HepG2 (cell line): Measurements from ENCODE around the gene CAPRIN2. TPM values are rescaled to one million over a fixed set of nuclear protein-coding genes. Genes with fewer than 3 reads are reported as not detected.

Source experiments
- FOXJ3 ChIP-seq: sonication (generic); formaldehyde crosslinking; IDR thresholded peaks from 2 replicates; pipeline ENCODE4 v1.4.0; 2020; ENCODE audit warnings: missing genetic modification reagents, mild to moderate bottlenecking, borderline replicate concordance
- GTF3A ChIP-seq: sonication (generic); formaldehyde crosslinking; conservative IDR thresholded peaks from 2 replicates; pipeline ENCODE4 v1.4.0; 2020; ENCODE audit warnings: mild to moderate bottlenecking, missing genetic modification reagents
- HNF4G ChIP-seq, 2 experiments: sonication (generic) in 1 of 2; formaldehyde crosslinking in 1 of 2; IDR thresholded peaks; 2 replicates each; pipeline versions ENCODE4 v1.4.0 to v1.6.1; 2011 to 2020; ENCODE audit warnings: borderline replicate concordance in 2 of 2, low read depth in 2 of 2, mild to moderate bottlenecking in 2 of 2, low read length in 1 of 2, missing genetic modification reagents in 1 of 2, moderate library complexity in 1 of 2
- KLF9 ChIP-seq: IDR thresholded peaks from 2 replicates; pipeline ENCODE4 v1.6.1; 2016; ENCODE audit warnings: low read depth
- KMT2A ChIP-seq: sonication (generic); formaldehyde crosslinking; IDR thresholded peaks from 2 replicates; pipeline ENCODE4 v1.4.0; 2020; ENCODE audit warnings: missing genetic modification reagents
- MLXIP ChIP-seq: sonication (generic); formaldehyde crosslinking; IDR thresholded peaks from 2 replicates; pipeline ENCODE4 v1.9.0; 2021; ENCODE audit warnings: missing genetic modification reagents, borderline replicate concordance
- NFRKB ChIP-seq: fragments of 450-650 bp; IDR thresholded peaks from 2 replicates; pipeline ENCODE4 v1.6.1; 2017
- NKX3-1 ChIP-seq: sonication (generic); formaldehyde crosslinking; IDR thresholded peaks from 2 replicates; pipeline ENCODE4 v1.5.0; 2020; ENCODE audit warnings: missing genetic modification reagents
- NR2F2 ChIP-seq: IDR thresholded peaks from 2 replicates; pipeline ENCODE4 v1.6.1; 2012; ENCODE audit warnings: low read depth, inconsistent platforms, borderline replicate concordance
- PCBP1 ChIP-seq: fragments of 200-400 bp; formaldehyde crosslinking; IDR thresholded peaks from 2 replicates; pipeline ENCODE4 v1.6.1; 2017; ENCODE audit warnings: mild to moderate bottlenecking, low read depth, low read length, borderline replicate concordance
- POLR2AphosphoS2 ChIP-seq: IDR thresholded peaks from 2 replicates; pipeline ENCODE4 v1.6.1; 2011; ENCODE audit warnings: low read depth, low read length, improper control_type of control experiment
- PRPF4 ChIP-seq: fragments of 200-400 bp; formaldehyde crosslinking; IDR thresholded peaks from 2 replicates; pipeline ENCODE4 v1.6.1; 2016; ENCODE audit warnings: low read length, low read depth; ENCODE audit not compliant: poor library complexity, severe bottlenecking
- RORA ChIP-seq: sonication (generic); formaldehyde crosslinking; IDR thresholded peaks from 2 replicates; pipeline ENCODE4 v1.5.0; 2020; ENCODE audit warnings: mild to moderate bottlenecking, missing genetic modification reagents, moderate library complexity
- SAFB2 ChIP-seq: sonication (generic); formaldehyde crosslinking; IDR thresholded peaks from 2 replicates; pipeline ENCODE4 v1.5.1; 2020; ENCODE audit warnings: missing genetic modification reagents, low read depth, mild to moderate bottlenecking, borderline replicate concordance
- YEATS4 ChIP-seq: sonication (generic); formaldehyde crosslinking; IDR thresholded peaks from 2 replicates; pipeline ENCODE4 v1.4.0; 2020; ENCODE audit warnings: missing genetic modification reagents, borderline replicate concordance
- ZC3H4 ChIP-seq: sonication (generic); formaldehyde crosslinking; IDR thresholded peaks from 2 replicates; pipeline ENCODE4 v1.4.0; 2020; ENCODE audit warnings: missing genetic modification reagents, borderline replicate concordance
- ZFP36 ChIP-seq: fragments of 150-350 bp; IDR thresholded peaks from 2 replicates; pipeline ENCODE4 v1.6.1; 2018; ENCODE audit warnings: borderline replicate concordance, low read length, low read depth; ENCODE audit not compliant: partially characterized antibody
- ZKSCAN5 ChIP-seq: sonication (generic); formaldehyde crosslinking; IDR thresholded peaks from 2 replicates; pipeline ENCODE4 v1.5.1; 2020; ENCODE audit warnings: mild to moderate bottlenecking, missing genetic modification reagents
- ZNF160 ChIP-seq: sonication (generic); formaldehyde crosslinking; IDR thresholded peaks from 2 replicates; pipeline ENCODE4 v1.8.0; 2022; ENCODE audit warnings: mild to moderate bottlenecking, inconsistent platforms, missing genetic modification reagents
- ZNF30 ChIP-seq: sonication (generic); formaldehyde crosslinking; IDR thresholded peaks from 2 replicates; pipeline ENCODE4 v1.5.0; 2020; ENCODE audit warnings: mild to moderate bottlenecking, missing genetic modification reagents
- ZNF337 ChIP-seq: sonication (generic); formaldehyde crosslinking; IDR thresholded peaks from 2 replicates; pipeline ENCODE4 v1.5.1; 2020; ENCODE audit warnings: missing genetic modification reagents, low read depth, mild to moderate bottlenecking, borderline replicate concordance
- ZNF460 ChIP-seq: sonication (generic); formaldehyde crosslinking; IDR thresholded peaks from 2 replicates; pipeline ENCODE4 v1.5.1; 2020; ENCODE audit warnings: missing genetic modification reagents, mild to moderate bottlenecking, borderline replicate concordance
- ZNF713 ChIP-seq: sonication (generic); formaldehyde crosslinking; IDR thresholded peaks from 2 replicates; pipeline ENCODE4 v1.4.0; 2020; ENCODE audit warnings: mild to moderate bottlenecking, missing genetic modification reagents
- ZNF772 ChIP-seq: sonication (generic); formaldehyde crosslinking; IDR thresholded peaks from 2 replicates; pipeline ENCODE4 v1.5.0; 2020; ENCODE audit warnings: mild to moderate bottlenecking, missing genetic modification reagents
- ZSCAN12 ChIP-seq: sonication (generic); formaldehyde crosslinking; IDR thresholded peaks from 2 replicates; pipeline ENCODE4 v1.9.0; 2021; ENCODE audit warnings: mild to moderate bottlenecking, missing genetic modification reagents
- polyA plus RNA-seq, 8 experiments: library from polyadenylated mRNA; depleted of rRNA in 3 of 8; stranded (reverse) in 7 of 8; unstranded in 1 of 8; fragments of >200 nt; fragmentation: Illumina TruSeq in 4 of 8; extraction: Trizol in 4 of 8; gene quantifications; 2 replicates each; pipeline versions ENCODE4 v1.2.1 to v1.2.3, GENCODE V29; 2011 to 2016; ENCODE audit warnings: low read depth in 4 of 8, missing spikeins in 1 of 8, mixed read lengths in 1 of 8; ENCODE audit not compliant: insufficient read depth in 1 of 8
- total RNA-seq, 5 experiments: library from RNA; depleted of rRNA; stranded (reverse); fragments of >200 nt; fragmentation: Illumina TruSeq; extraction: Trizol; gene quantifications; 2 replicates each; pipeline ENCODE4 v1.2.3, GENCODE V29; 2016; ENCODE audit warnings: low read depth in 1 of 5
- TF ChIP-seq, protein P1 (sequence below): IDR thresholded peaks from 2 replicates; pipeline ENCODE4 v1.6.1; 2016; ENCODE audit warnings: missing genetic modification reagents, missing compliant biosample characterization

Gene CAPRIN2
- total and polyA plus RNA-seq, 2 of the 13 experiments (the other 11 are each of a cell fraction or from before 2014, with no cell fraction given) = 21.7 to 30.6 TPM

DNA sequence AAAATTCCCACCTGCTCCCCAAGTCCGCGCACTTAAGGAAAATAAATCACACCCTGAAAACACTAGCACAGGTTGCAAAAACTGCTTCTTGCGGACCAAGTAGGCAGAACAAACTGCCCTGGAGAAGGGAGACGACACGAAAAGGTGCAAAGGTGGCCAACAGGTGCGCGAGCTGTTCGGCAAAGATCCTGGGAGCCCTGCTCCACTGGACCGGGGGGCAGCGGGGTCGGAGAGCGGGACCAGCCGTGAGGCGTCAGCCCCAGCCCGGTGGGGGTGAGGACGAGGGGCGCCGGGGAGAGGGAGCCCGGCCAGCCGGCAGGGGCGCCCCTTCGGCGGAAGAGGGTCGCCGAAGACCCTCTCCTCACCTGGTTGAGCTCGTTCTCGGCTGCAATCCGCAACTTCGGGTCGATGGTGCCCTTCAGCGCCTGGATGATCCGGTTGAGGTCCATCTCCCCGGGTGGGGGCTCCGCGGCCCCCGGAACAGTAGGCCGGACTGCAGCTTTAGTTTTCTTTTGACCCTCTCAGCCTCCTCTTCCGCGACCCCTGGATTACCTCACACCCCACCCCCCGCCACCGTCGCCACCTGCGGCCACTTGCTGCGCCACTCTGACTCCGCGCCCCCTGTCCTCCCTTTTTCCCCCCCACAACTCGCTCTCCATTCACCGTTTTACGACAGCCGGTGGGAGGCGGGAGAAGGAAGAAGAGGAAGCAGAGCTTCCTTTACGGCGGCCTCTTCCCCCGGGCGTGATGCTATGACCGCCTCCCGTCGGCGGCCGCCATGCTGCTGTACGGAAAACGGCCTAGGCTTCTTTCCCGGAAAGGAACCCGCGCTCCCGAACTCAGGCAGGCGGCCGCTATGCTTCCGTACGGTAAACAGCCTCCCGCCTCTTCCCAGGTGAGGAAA, 59.3 kb downstream of the CAPRIN2 start, which contains the start of gene IPO8 (continued):
- peak; percentile 60; the same call in 1 of the 2 replicates for TF ChIP-seq YEATS4 (CRISPR knock-in tag)
- TF ChIP-seq NKX3-1 (CRISPR knock-in tag) = 0 out of 2 replicates have a peak, but pooled peaks have one; percentile 58
- TF ChIP-seq ZFP36 = no peak
- no peak for TF ChIP-seq SAFB2 (CRISPR knock-in tag)
- peak; percentile 57; the same call in 1 of the 2 replicates for TF ChIP-seq ZNF772
- TF ChIP-seq ZSCAN12 (CRISPR knock-in tag) = peak; percentile 39; the same call in 1 of the 2 replicates
- peak; percentile 42 for TF ChIP-seq NFRKB
- no peak for TF ChIP-seq ZC3H4 (CRISPR knock-in tag)
- TF ChIP-seq MLXIP = peak; percentile 35; the same call in 1 of the 2 replicates
- TF ChIP-seq RORA (CRISPR knock-in tag) = no peak
- TF ChIP-seq PCBP1 = no peak
- no peak for TF ChIP-seq NR2F2
- TF ChIP-seq KMT2A (CRISPR knock-in tag) = peak; percentile 88
- peak; percentile 17 for TF ChIP-seq HNF4G (IDR thresholded peaks at IDR 0.05; ENCODE audit: borderline replicate concordance, low read depth, low read length)
- TF ChIP-seq HNF4G (CRISPR knock-in tag; IDR thresholded peaks at IDR 0.05; ENCODE audit: borderline replicate concordance, low read depth) = 0 out of 2 replicates have a peak, but pooled peaks have one; percentile 27
- no peak for TF ChIP-seq KLF9 (CRISPR knock-in tag)
- TF ChIP-seq GTF3A (CRISPR knock-in tag) = no peak
- TF ChIP-seq POLR2AphosphoS2 = no peak
- TF ChIP-seq ZNF337 (CRISPR knock-in tag) = no peak
- no peak for TF ChIP-seq ZNF30 (CRISPR knock-in tag)
- no peak for TF ChIP-seq ZNF713 (CRISPR knock-in tag)
- peak; percentile 58; the same call in 1 of the 2 replicates for TF ChIP-seq FOXJ3
- no peak for TF ChIP-seq ZKSCAN5 (CRISPR knock-in tag)
- TF ChIP-seq ZNF460 = no peak; the same call in 1 of the 2 replicates
- no peak for TF ChIP-seq PRPF4
- TF ChIP-seq, protein P1, sequence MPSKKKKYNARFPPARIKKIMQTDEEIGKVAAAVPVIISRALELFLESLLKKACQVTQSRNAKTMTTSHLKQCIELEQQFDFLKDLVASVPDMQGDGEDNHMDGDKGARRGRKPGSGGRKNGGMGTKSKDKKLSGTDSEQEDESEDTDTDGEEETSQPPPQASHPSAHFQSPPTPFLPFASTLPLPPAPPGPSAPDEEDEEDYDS = 0 out of 2 replicates have a peak, but pooled peaks have one; percentile 22
- TF ChIP-seq ZNF160 (CRISPR knock-in tag) = no peak
